ENCODE results near the gene LSAMP.

DNA sequence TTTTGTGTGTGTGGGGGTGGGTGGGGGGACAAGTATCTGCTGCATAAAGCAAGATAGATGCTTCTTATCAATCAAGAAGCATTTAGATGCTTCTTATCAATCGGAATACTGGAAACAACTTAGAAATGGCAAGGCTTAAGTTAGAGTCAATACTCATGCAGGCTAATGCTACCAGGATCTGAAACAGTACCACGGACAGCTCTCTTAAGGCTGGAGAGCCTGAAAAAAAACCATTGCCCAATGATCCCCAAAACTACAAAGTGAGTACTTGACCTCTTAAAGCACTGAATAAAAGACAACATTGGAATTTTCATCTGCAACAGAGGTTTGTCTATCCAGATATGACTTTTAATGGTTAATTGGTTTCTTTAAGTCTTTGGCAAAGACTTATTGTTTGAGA is 559.7 kb downstream of the LSAMP start:
- no peak for TF ChIP-seq POLR2A (IDR thresholded peaks at IDR 0.05)
- TF ChIP-seq CTCF (IDR thresholded peaks at IDR 0.05), result no peak
